ENCODE data around the gene KPNB1. TPM values are rescaled to one million over a fixed set of nuclear protein-coding genes. Genes with fewer than 3 reads are reported as not detected.

KPNB1 gene
- total RNA-seq, 2 donors from 2014 or later, result 148 to 239 TPM

- 38% methylated on average over 15 of the region's 15 CpGs for WGBS
- peaks cover 0 to 9% of the 10 kb centered on the region in 2 donors for H3K36me3 ChIP-seq
- H3K27me3 ChIP-seq (replicated peaks; ENCODE audit: insufficient read depth), result peaks cover 5% of the 10 kb centered on the region
- no peak for DNase-seq (ENCODE audit: low spot score)
- no peak overlapping the region for H3K27ac ChIP-seq
- H3K4me1 ChIP-seq (replicated peaks), result no peaks in the 10 kb centered on the region
- intact Hi-C loops (cut with DNase I), result no loop called here
- H3K9me3 ChIP-seq, result no peaks in the 10 kb centered on the region
- H3K4me3 ChIP-seq, result no peak overlapping the region
- TF ChIP-seq POLR2A (IDR thresholded peaks at IDR 0.05), result no peak
- no peak for TF ChIP-seq POLR2AphosphoS5 (IDR thresholded peaks at IDR 0.05)
- TF ChIP-seq CTCF (IDR thresholded peaks at IDR 0.05), result no peak
Observed at GRCh38 chr17:47713980-47714700, 64.4 kb downstream of the KPNB1 start.

GRCh38 chr17:47714773-47715396 is 65.2 kb downstream of the KPNB1 start:
- DNase-seq (ENCODE audit: low spot score), result no peak
- Histone ChIP-seq H3K9me3 (no peaks in the 10 kb centered on the region), H3K4me3 (no peak overlapping the region), H3K27me3 (replicated peaks; ENCODE audit: insufficient read depth) (peaks cover 5% of the 10 kb centered on the region), H3K36me3 (peaks cover 0 to 9% of the 10 kb centered on the region in 2 donors), H3K4me1 (replicated peaks) (no peaks in the 10 kb centered on the region), H3K27ac (no peak overlapping the region)
- no peak for TF ChIP-seq POLR2AphosphoS5 (IDR thresholded peaks at IDR 0.05)
- no peak for TF ChIP-seq POLR2A (IDR thresholded peaks at IDR 0.05)
- TF ChIP-seq CTCF (IDR thresholded peaks at IDR 0.05), result no peak
- WGBS, result 81% methylated on average over 6 of the region's 6 CpGs
- intact Hi-C loops (cut with DNase I), result no loop called here

GRCh38 chr17:47715669-47716325 is 66.1 kb downstream of the KPNB1 start:
- H3K27me3 ChIP-seq (replicated peaks; ENCODE audit: insufficient read depth), result peaks cover 5% of the 10 kb centered on the region
- intact Hi-C loops (cut with DNase I), result no loop called here
- TF ChIP-seq POLR2A (IDR thresholded peaks at IDR 0.05) (no peak), POLR2AphosphoS5 (IDR thresholded peaks at IDR 0.05) (no peak), CTCF (IDR thresholded peaks at IDR 0.05) (no peak)

GRCh38 chr17:47716375-47716774 is 66.7 kb downstream of the KPNB1 start:
- TF ChIP-seq CTCF (IDR thresholded peaks at IDR 0.05) (no peak), POLR2AphosphoS5 (IDR thresholded peaks at IDR 0.05) (no peak), POLR2A (IDR thresholded peaks at IDR 0.05) (no peak)
- intact Hi-C loops (cut with DNase I), result no loop called here
- Histone ChIP-seq H3K27ac (no peak overlapping the region), H3K4me3 (no peak overlapping the region), H3K36me3 (no peaks in the 10 kb centered on the region), H3K4me1 (replicated peaks) (no peaks in the 10 kb centered on the region), H3K9me3 (no peaks in the 10 kb centered on the region), H3K27me3 (replicated peaks; ENCODE audit: insufficient read depth) (peaks cover 5% of the 10 kb centered on the region)
- no peak for DNase-seq (ENCODE audit: low spot score)
- 76% methylated on average over 3 of the region's 3 CpGs for WGBS

More at GRCh38 chr17:47715669-47716325, 66.1 kb downstream of the KPNB1 start:
- no peaks in the 10 kb centered on the region for H3K4me1 ChIP-seq (replicated peaks)
- WGBS, result 80% methylated on average over 9 of the region's 10 CpGs
- peaks cover 0 to 3% of the 10 kb centered on the region in 2 donors for H3K36me3 ChIP-seq
- no peak overlapping the region for H3K27ac ChIP-seq
- H3K9me3 ChIP-seq, result no peaks in the 10 kb centered on the region
- H3K4me3 ChIP-seq, result no peak overlapping the region
- no peak for DNase-seq (ENCODE audit: low spot score)

Data from prostate gland (tissue), 2 donors.